HFF-Myc (cell line): ENCODE data around the gene JCAD.

Experiments used
- DNase-seq: peaks from one replicate; pipeline ENCODE4 v3.0.0-alpha.2; 2011; ENCODE audit warnings: low read depth; ENCODE audit errors: extremely low read depth
- H3K4me3 ChIP-seq: replicated peaks from 2 replicates; pipeline ENCODE4 v1.5.1; 2011; ENCODE audit warnings: low read depth, mild to moderate bottlenecking, control low read depth, low read length
- TF ChIP-seq, protein P1 (sequence below): IDR thresholded peaks from 2 replicates; pipeline ENCODE4 v1.5.1; 2012; ENCODE audit warnings: mild to moderate bottlenecking, low read depth, low read length, control low read depth; ENCODE audit errors: missing control alignments

Gene JCAD

DNA sequence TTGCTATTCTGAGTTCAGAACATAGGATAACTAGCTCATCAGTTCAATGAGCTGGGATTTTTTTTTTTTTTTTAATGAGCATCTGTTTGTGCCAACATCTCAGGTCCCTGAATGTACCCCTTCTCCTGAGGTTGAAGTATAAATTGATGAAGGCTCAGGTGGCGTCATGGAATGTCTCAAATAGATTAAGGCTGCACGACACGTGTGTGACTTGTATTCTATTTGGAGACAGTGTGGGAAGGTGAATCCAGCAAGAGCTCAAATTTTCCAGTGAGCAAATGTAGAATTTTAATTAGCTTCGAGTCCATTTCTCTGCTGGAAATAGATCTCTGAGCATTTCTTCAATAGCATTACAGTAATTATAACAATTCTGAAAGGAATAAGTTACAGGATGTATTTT lies 37.2 kb upstream of the JCAD start:
- no peak for DNase-seq
- TF ChIP-seq, protein P1, sequence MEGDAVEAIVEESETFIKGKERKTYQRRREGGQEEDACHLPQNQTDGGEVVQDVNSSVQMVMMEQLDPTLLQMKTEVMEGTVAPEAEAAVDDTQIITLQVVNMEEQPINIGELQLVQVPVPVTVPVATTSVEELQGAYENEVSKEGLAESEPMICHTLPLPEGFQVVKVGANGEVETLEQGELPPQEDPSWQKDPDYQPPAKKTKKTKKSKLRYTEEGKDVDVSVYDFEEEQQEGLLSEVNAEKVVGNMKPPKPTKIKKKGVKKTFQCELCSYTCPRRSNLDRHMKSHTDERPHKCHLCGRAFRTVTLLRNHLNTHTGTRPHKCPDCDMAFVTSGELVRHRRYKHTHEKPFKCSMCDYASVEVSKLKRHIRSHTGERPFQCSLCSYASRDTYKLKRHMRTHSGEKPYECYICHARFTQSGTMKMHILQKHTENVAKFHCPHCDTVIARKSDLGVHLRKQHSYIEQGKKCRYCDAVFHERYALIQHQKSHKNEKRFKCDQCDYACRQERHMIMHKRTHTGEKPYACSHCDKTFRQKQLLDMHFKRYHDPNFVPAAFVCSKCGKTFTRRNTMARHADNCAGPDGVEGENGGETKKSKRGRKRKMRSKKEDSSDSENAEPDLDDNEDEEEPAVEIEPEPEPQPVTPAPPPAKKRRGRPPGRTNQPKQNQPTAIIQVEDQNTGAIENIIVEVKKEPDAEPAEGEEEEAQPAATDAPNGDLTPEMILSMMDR: no peak
- H3K4me3 ChIP-seq: no peak overlapping the region

DNA sequence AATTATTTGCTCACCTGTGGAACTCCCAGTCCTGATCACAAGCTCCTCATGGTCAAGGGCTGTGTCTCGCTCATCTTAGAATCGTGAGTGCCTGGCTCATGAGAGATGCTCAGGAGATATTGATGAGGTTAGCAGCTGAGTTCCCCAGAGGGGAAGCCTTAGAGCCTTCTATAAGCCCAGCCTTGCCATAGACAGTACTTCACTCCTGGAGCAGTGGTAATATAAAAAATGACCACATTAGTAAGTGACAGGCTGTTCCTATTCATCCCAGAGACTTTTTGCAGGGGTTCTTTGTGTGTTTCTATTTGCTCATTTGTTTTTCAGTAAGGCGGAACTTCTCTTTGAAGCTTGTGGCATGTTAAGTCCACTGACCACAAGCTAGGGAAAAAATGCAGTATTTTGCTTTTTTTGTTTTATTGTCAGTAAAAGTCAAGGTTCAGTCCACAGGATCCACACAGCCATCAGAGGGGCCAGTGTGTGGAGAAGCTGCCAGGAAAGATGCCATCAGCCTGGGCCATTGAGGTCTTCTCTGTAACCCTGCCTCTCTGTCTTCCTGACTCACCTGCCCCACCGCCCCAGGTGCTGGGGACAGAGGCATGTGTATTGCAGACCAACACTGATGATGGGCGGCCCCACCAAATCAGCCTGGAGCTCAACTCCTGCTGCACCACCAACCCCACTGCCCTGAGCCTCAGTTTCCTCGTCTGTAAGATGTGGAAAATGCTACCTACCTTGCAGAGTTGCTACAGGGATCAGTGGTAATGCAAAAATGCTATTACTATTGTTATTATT lies 36.4 kb upstream of the JCAD start:
- no peak for DNase-seq
- no peak overlapping the region for H3K4me3 ChIP-seq
- TF ChIP-seq, protein P1: no peak

GRCh38 chr10:30094601-30095000 lies 35.2 kb upstream of the JCAD start:
- TF ChIP-seq, protein P1: no peak
- DNase-seq: no peak
- H3K4me3 ChIP-seq: no peak overlapping the region

- DNase-seq: no peak
- TF ChIP-seq, protein P1: no peak
- H3K4me3 ChIP-seq: no peak overlapping the region
Measured at GRCh38 chr10:30093303-30093950, 34.0 kb upstream of the JCAD start.

DNA sequence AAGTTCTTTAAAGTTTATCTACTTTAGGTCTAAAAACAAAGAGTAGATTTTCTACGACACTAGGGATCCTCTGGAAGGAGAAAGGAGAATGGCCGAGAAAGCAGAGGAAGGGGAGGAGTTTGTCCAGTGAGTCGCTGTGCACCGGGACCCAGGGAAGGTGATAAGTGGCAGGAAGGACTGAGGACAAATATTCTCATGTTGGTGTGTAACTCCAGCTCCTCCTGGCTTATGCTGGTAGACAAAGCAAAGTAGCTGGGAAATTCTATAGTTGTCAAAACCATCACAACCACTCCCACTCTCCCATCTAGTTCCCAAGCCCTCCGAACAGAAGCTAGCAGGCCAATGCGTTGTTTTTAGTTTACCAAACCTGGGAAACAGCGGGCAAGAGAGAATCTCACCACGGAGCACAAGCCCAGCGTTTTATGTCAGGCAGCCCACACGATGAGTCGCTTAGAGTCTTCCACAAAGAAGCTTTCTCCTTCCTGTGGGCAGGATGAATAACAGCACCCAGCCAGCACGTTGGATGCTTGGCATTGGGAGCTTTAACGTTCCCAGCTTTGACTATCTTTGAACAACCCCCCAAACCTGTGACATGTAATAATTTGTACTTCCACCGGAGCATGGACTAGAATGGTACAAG lies 32.9 kb upstream of the JCAD start:
- no peak for DNase-seq
- H3K4me3 ChIP-seq: no peak overlapping the region
- TF ChIP-seq, protein P1: no peak

DNA sequence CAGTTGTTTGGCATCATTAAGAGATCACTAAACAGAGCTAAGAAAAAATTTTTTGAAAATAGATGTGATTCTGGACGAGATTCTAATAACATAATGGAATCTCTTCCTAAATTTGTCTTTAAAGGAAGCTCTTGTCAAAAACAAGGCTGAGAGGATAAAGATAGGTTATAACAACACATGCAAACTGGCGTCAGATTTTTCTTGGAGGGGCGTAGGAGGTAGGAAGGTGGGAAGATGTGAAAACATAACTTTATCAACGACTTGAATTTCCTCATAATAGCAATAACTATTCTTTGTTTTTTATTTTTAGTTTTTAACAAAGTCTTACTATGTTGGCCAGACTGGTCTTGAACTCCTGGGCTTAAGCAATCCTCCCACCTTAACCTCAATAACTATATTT lies 31.8 kb upstream of the JCAD start:
- TF ChIP-seq, protein P1: no peak
- no peak for DNase-seq
- H3K4me3 ChIP-seq: no peak overlapping the region
